IMR-90 (cell line): ENCODE measurements around the gene ANKRD55. TPM values are rescaled to one million over a fixed set of nuclear protein-coding genes. Genes with fewer than 3 reads are reported as not detected.

Source experiments
- ATAC-seq: fragments of 200-7000 bp; cut with Tn5 transposase; 2 replicates; pipeline ENCODE4 v1.9.1; 2020; ENCODE audit warnings: low read depth, mild to moderate bottlenecking, moderate library complexity
- BruUV-seq: library from RNA; stranded (reverse); fragments of 400-500 nt; replicated peaks from 2 replicates; lab custom pipeline; 2021; lab: Mats Ljungman, UMichigan
- CTCF ChIA-PET: fragments of 300-600 bp; formaldehyde crosslinking; extraction: SDS; loops from one replicate; lab custom pipeline; 2021; ENCODE audit warnings: antibody characterized with exemption; lab: Yijun Ruan, JAX
- POLR2A ChIA-PET: fragments of 300-600 bp; sonication (Branson Sonifier 250); formaldehyde crosslinking; loops from one replicate; lab custom pipeline; 2022; ENCODE audit warnings: antibody characterized with exemption; ENCODE audit not compliant: unreplicated experiment; lab: Charles Lee
- DNase-seq: peaks from one replicate; pipeline ENCODE4 v3.0.0; 2013
- H2AFZ ChIP-seq: replicated peaks from 2 replicates; pipeline ENCODE3; 2013; ENCODE audit warnings: low read length, mild to moderate bottlenecking; ENCODE audit not compliant: poor library complexity
- H2AK5ac ChIP-seq: 2 replicates; pipeline ENCODE4 v1.6.1; 2013; ENCODE audit warnings: low read depth, low read length, inconsistent platforms
- H2AK9ac ChIP-seq: replicated peaks from 2 replicates; pipeline ENCODE3; 2013; ENCODE audit warnings: mild to moderate bottlenecking, low read depth, low read length, moderate library complexity; ENCODE audit not compliant: poor library complexity
- H2BK120ac ChIP-seq: 2 replicates; pipeline ENCODE4 v1.6.1; 2013; ENCODE audit warnings: low read depth, low read length, inconsistent platforms
- H2BK15ac ChIP-seq: 3 replicates; pipeline ENCODE4 v1.6.1; 2013; ENCODE audit warnings: low read depth, low read length, inconsistent platforms
- H2BK20ac ChIP-seq: 2 replicates; pipeline ENCODE4 v1.6.1; 2013; ENCODE audit warnings: low read depth, mild to moderate bottlenecking, inconsistent platforms, low read length, moderate library complexity
- H2BK5ac ChIP-seq: 2 replicates; pipeline ENCODE4 v1.6.1; 2013; ENCODE audit warnings: mild to moderate bottlenecking, low read depth, low read length, inconsistent platforms; ENCODE audit not compliant: poor library complexity, severe bottlenecking
- H3K14ac ChIP-seq: replicated peaks from 2 replicates; pipeline ENCODE4 v1.6.1; 2013; ENCODE audit warnings: low read depth, low read length, inconsistent platforms
- H3K18ac ChIP-seq: 2 replicates; pipeline ENCODE4 v1.6.1; 2013; ENCODE audit warnings: low read depth, low read length, control low read depth
- H3K23ac ChIP-seq: 2 replicates; pipeline ENCODE4 v1.6.1; 2013; ENCODE audit warnings: low read depth, low read length, inconsistent platforms
- H3K27ac ChIP-seq: 2 replicates; pipeline ENCODE4 v1.5.1; 2013; ENCODE audit warnings: mild to moderate bottlenecking, control low read depth, low read length; ENCODE audit not compliant: insufficient read depth
- H3K27me3 ChIP-seq: 2 replicates; pipeline ENCODE4 v1.6.1; 2013; ENCODE audit warnings: low read length; ENCODE audit not compliant: control insufficient read depth, insufficient read depth
- H3K36me3 ChIP-seq: 2 replicates; pipeline ENCODE4 v1.6.1; 2013; ENCODE audit warnings: low read length, mixed read lengths; ENCODE audit not compliant: control insufficient read depth, insufficient read depth
- H3K4ac ChIP-seq: 2 replicates; pipeline ENCODE4 v1.6.1; 2013; ENCODE audit warnings: low read depth, low read length, inconsistent platforms
- H3K4me1 ChIP-seq: 2 replicates; pipeline ENCODE4 v1.6.1; 2013; ENCODE audit warnings: low read length, mixed read lengths; ENCODE audit not compliant: control insufficient read depth, insufficient read depth
- H3K4me2 ChIP-seq: 2 replicates; pipeline ENCODE4 v1.6.1; 2013; ENCODE audit warnings: low read depth, mild to moderate bottlenecking, control low read depth, low read length, moderate library complexity
- H3K4me3 ChIP-seq: 2 replicates; pipeline ENCODE4 v1.5.1; 2013; ENCODE audit warnings: low read depth, mild to moderate bottlenecking, control low read depth, low read length, moderate library complexity; ENCODE audit not compliant: insufficient read depth
- H3K56ac ChIP-seq: 2 replicates; pipeline ENCODE4 v1.6.1; 2013; ENCODE audit warnings: low read length, inconsistent platforms; ENCODE audit not compliant: insufficient read depth; ENCODE audit errors: extremely low read depth
- H3K79me1 ChIP-seq, 2 experiments: 2 replicates each; pipeline ENCODE4 v1.6.1; 2013; ENCODE audit warnings: low read length in 2 of 2, inconsistent platforms in 1 of 2, low read depth in 1 of 2
- H3K9ac ChIP-seq: 2 replicates; pipeline ENCODE4 v1.6.1; 2013; ENCODE audit warnings: low read depth, low read length, control low read depth
- H3K9me1 ChIP-seq: 2 replicates; pipeline ENCODE4 v1.6.1; 2013; ENCODE audit warnings: low read length, inconsistent platforms; ENCODE audit not compliant: insufficient read depth
- H3K9me3 ChIP-seq: 2 replicates; pipeline ENCODE4 v1.6.1; 2013; ENCODE audit warnings: low read length; ENCODE audit not compliant: control insufficient read depth, insufficient read depth
- H4K20me1 ChIP-seq: 2 replicates; pipeline ENCODE4 v1.6.1; 2013; ENCODE audit warnings: low read length, inconsistent platforms; ENCODE audit not compliant: insufficient read depth
- H4K5ac ChIP-seq: 2 replicates; pipeline ENCODE4 v1.6.1; 2013; ENCODE audit warnings: mild to moderate bottlenecking, low read depth, low read length, control low read depth
- H4K8ac ChIP-seq, 2 experiments: 2 replicates each; pipeline ENCODE4 v1.6.1; 2013; ENCODE audit warnings: low read depth in 2 of 2, low read length in 2 of 2, control low read depth in 1 of 2, inconsistent platforms in 1 of 2
- H4K91ac ChIP-seq: 2 replicates; pipeline ENCODE4 v1.6.1; 2013; ENCODE audit warnings: low read depth, low read length, inconsistent platforms; ENCODE audit not compliant: insufficient read depth
- BHLHE40 ChIP-seq: fragments of 150-350 bp; IDR thresholded peaks from 2 replicates; pipeline ENCODE4 v1.6.1; 2016; ENCODE audit warnings: mild to moderate bottlenecking, low read depth, low read length
- CEBPB ChIP-seq: IDR thresholded peaks from 2 replicates; pipeline ENCODE4 v1.6.1; 2012; ENCODE audit warnings: low read depth, low read length, improper control_type of control experiment
- CHD1 ChIP-seq: IDR thresholded peaks from 2 replicates; pipeline ENCODE4 v1.6.1; 2012; ENCODE audit warnings: low read depth, low read length, improper control_type of control experiment
- FOS ChIP-seq: fragments of 150-350 bp; IDR thresholded peaks from 2 replicates; pipeline ENCODE4 v1.6.1; 2016; ENCODE audit warnings: low read depth, low read length
- MAFK ChIP-seq: IDR thresholded peaks from 2 replicates; pipeline ENCODE4 v1.6.1; 2012; ENCODE audit warnings: low read depth, low read length, improper control_type of control experiment
- MAZ ChIP-seq: IDR thresholded peaks from 2 replicates; pipeline ENCODE4 v1.6.1; 2012; ENCODE audit warnings: low read depth, mild to moderate bottlenecking, low read length, improper control_type of control experiment, moderate library complexity, borderline replicate concordance
- MXI1 ChIP-seq: IDR thresholded peaks from 2 replicates; pipeline ENCODE4 v1.6.1; 2012; ENCODE audit warnings: low read depth, mild to moderate bottlenecking, low read length, moderate library complexity, borderline replicate concordance
- POLR2A ChIP-seq: IDR thresholded peaks from 2 replicates; pipeline ENCODE4 v1.6.1; 2012; ENCODE audit warnings: mild to moderate bottlenecking, low read depth, low read length
- RCOR1 ChIP-seq: IDR thresholded peaks from 2 replicates; pipeline ENCODE4 v1.6.1; 2012; ENCODE audit warnings: mild to moderate bottlenecking, low read length, improper control_type of control experiment; ENCODE audit not compliant: insufficient replicate concordance
- RFX5 ChIP-seq: IDR thresholded peaks from 2 replicates; pipeline ENCODE4 v1.8.0; 2012; ENCODE audit warnings: low read depth, mild to moderate bottlenecking, low read length, moderate library complexity
- WGBS, 2 experiments: methylation state at CpG; one replicate each; pipeline versions ENCODE4 v1.1.5 to v1.1.7; 2013; ENCODE audit warnings: missing lambda C conversion rate in 2 of 2; ENCODE audit not compliant: insufficient read length in 1 of 2; ENCODE audit errors: extremely low coverage in 2 of 2; 5-methylcytosine and 5-hydroxymethylcytosine counted together
- dilution Hi-C: fragments of 300-500 bp; cut with HindIII; formaldehyde crosslinking; loops from one replicate; pipeline ENCODE4 v1.14.3; 2018; ENCODE audit warnings: low sequenced_read_pairs; ENCODE audit not compliant: unreplicated experiment
- in situ Hi-C: fragments of 300-500 bp; cut with MboI; formaldehyde crosslinking; loops from 3 replicates; pipeline ENCODE4 v1.14.3; 2019; ENCODE audit warnings: low sequenced_read_pairs, inconsistent platforms, mixed read lengths
- intact Hi-C: fragments of 100-400 bp; cut with micrococcal nuclease; formaldehyde crosslinking; loops from 2 replicates; pipeline ENCODE4 v1.10.0; 2022
- polyA plus RNA-seq, 3 experiments: library from polyadenylated mRNA; depleted of rRNA; stranded (reverse); fragments of >200 nt; gene quantifications; 2 replicates each; pipeline ENCODE4 v1.2.3, GENCODE V29; 2012; ENCODE audit warnings: low replicate concordance in 1 of 3
- total RNA-seq: library from RNA; depleted of rRNA; stranded (reverse); fragments of >200 nt; gene quantifications from 2 replicates; pipeline ENCODE4 v1.2.3, GENCODE V29; 2012
- TF ChIP-seq, protein P1 (sequence below): fragments of 150-350 bp; IDR thresholded peaks from 2 replicates; pipeline ENCODE4 v1.6.1; 2017; ENCODE audit warnings: mild to moderate bottlenecking, antibody characterized with exemption, low read length, low read depth
- TF ChIP-seq, protein P2 (sequence below): conservative IDR thresholded peaks from 2 replicates; pipeline ENCODE4 v1.5.1; 2012; ENCODE audit warnings: mild to moderate bottlenecking, low read depth, low read length, improper control_type of control experiment
- TF ChIP-seq, protein P3 (sequence below): fragments of 150-350 bp; IDR thresholded peaks from 2 replicates; pipeline ENCODE4 v1.6.1; 2016; ENCODE audit warnings: low read depth, mild to moderate bottlenecking, low read length, moderate library complexity, borderline replicate concordance

ANKRD55 gene
- total and polyA plus RNA-seq, 2 of the 4 experiments (the other 2 are of a cell fraction): not detected

DNA sequence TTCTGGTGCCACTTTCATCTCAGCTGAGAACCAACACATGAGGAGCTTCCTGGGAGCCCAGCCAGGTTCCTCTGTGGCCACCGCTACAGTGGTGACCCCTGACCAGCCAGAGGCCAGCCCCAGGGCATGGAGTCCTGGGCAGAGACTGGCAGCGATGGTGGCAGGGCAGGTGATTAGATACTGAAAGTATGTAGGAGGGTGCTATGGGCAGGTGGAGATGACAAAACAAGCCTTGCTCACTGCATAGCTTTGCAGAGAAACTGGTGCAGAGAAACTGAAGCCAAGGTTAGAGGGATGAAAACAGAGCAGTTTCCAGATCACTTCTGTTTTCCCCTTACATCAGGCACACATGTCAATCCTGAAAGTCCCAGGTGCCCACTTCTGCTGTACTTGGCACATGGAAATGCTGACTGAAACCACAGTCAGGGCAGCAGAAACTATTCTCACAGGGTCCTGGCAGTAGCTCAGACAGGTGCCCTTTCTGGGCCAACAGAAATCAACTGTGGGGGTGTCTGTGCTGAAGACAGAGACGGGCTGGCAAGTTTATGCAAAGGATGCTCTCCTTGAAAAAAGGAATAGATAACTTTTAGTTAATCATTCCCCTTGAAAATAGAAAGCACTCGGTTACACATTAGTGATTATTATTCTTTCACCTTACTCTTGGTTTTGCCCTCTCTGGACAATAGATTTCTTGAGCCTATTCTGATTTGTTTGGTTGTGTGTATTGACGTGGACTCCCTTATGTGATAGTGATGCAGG lies 90.3 kb downstream of the ANKRD55 start:
- no TSS peak for BruUV-seq
- CTCF ChIA-PET: no interaction called here
- no peak overlapping the region for H2AK9ac ChIP-seq
- H3K14ac ChIP-seq: no peak overlapping the region
- no peak overlapping the region for H2BK15ac ChIP-seq
- no peak overlapping the region for H4K5ac ChIP-seq
- H3K56ac ChIP-seq: no peak overlapping the region
- H3K4me1 ChIP-seq: no peaks in the 10 kb centered on the region
- intact Hi-C loops: no loop called here
- H3K4ac ChIP-seq: no peak overlapping the region
- H2BK120ac ChIP-seq: no peak overlapping the region
- ATAC-seq (no peak), DNase-seq (no peak)
- H4K20me1 ChIP-seq: no peaks in the 10 kb centered on the region
- H3K4me3 ChIP-seq: no peak overlapping the region
- no peaks in the 10 kb centered on the region for H3K9me3 ChIP-seq
- TF ChIP-seq RCOR1: no peak
- no peak for TF ChIP-seq FOS
- TF ChIP-seq MAZ: no peak
- TF ChIP-seq, protein P1, sequence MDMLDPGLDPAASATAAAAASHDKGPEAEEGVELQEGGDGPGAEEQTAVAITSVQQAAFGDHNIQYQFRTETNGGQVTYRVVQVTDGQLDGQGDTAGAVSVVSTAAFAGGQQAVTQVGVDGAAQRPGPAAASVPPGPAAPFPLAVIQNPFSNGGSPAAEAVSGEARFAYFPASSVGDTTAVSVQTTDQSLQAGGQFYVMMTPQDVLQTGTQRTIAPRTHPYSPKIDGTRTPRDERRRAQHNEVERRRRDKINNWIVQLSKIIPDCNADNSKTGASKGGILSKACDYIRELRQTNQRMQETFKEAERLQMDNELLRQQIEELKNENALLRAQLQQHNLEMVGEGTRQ: no peak
- TF ChIP-seq, protein P2, sequence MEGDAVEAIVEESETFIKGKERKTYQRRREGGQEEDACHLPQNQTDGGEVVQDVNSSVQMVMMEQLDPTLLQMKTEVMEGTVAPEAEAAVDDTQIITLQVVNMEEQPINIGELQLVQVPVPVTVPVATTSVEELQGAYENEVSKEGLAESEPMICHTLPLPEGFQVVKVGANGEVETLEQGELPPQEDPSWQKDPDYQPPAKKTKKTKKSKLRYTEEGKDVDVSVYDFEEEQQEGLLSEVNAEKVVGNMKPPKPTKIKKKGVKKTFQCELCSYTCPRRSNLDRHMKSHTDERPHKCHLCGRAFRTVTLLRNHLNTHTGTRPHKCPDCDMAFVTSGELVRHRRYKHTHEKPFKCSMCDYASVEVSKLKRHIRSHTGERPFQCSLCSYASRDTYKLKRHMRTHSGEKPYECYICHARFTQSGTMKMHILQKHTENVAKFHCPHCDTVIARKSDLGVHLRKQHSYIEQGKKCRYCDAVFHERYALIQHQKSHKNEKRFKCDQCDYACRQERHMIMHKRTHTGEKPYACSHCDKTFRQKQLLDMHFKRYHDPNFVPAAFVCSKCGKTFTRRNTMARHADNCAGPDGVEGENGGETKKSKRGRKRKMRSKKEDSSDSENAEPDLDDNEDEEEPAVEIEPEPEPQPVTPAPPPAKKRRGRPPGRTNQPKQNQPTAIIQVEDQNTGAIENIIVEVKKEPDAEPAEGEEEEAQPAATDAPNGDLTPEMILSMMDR: no peak
- no peak for TF ChIP-seq POLR2A
- TF ChIP-seq, protein P3, sequence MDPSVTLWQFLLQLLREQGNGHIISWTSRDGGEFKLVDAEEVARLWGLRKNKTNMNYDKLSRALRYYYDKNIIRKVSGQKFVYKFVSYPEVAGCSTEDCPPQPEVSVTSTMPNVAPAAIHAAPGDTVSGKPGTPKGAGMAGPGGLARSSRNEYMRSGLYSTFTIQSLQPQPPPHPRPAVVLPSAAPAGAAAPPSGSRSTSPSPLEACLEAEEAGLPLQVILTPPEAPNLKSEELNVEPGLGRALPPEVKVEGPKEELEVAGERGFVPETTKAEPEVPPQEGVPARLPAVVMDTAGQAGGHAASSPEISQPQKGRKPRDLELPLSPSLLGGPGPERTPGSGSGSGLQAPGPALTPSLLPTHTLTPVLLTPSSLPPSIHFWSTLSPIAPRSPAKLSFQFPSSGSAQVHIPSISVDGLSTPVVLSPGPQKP: no peak
- TF ChIP-seq MAFK: no peak
- TF ChIP-seq BHLHE40: no peak
- no peak for TF ChIP-seq MXI1
- no peak for TF ChIP-seq CEBPB
- no peak for TF ChIP-seq RFX5
- TF ChIP-seq CHD1: no peak
- POLR2A ChIA-PET: no interaction called here
- H3K27ac ChIP-seq: no peak overlapping the region
- H3K36me3 ChIP-seq: no peaks in the 10 kb centered on the region
- H2AK5ac ChIP-seq: no peak overlapping the region
- no peaks in the 10 kb centered on the region for H3K79me1 ChIP-seq
- dilution Hi-C loops: no loop called here
- H4K8ac ChIP-seq: no peak overlapping the region
- no peaks in the 10 kb centered on the region for H3K27me3 ChIP-seq
- H3K4me2 ChIP-seq: no peak overlapping the region
- no CpG with 5 or more reads among the region's 5 CpGs for WGBS, 2 experiments
- no peak overlapping the region for H2BK5ac ChIP-seq
- H4K91ac ChIP-seq: no peak overlapping the region
- H2AFZ ChIP-seq: no peak overlapping the region
- no peaks in the 10 kb centered on the region for H3K9me1 ChIP-seq
- H3K9ac ChIP-seq: no peak overlapping the region
- in situ Hi-C loops: no loop called here
- no peak overlapping the region for H3K18ac ChIP-seq
- H2BK20ac ChIP-seq: no peak overlapping the region
- no peak overlapping the region; the same call in 1 of the 2 replicates for H3K23ac ChIP-seq
